HCT116 (cell line): ENCODE results near the gene PIK3CD. TPM values are rescaled to one million over a fixed set of nuclear protein-coding genes. Genes with fewer than 3 reads are reported as not detected.

ENCODE experiments used
- ATAC-seq: fragments of 200-7000 bp; cut with Tn5 transposase; 2 replicates; pipeline ENCODE4 v1.9.1; 2020; ENCODE audit warnings: mild to moderate bottlenecking, moderate library complexity
- BruUV-seq: library from RNA; stranded (reverse); fragments of 400-500 nt; replicated peaks from 2 replicates; lab custom pipeline; 2021; lab: Mats Ljungman, UMichigan
- CTCF ChIA-PET: fragments of 300-600 bp; sonication (Branson Sonifier 250); formaldehyde crosslinking; loops from one replicate; lab custom pipeline; 2021; ENCODE audit warnings: antibody characterized with exemption; lab: Charles Lee
- POLR2A ChIA-PET: fragments of 300-600, 350-600 bp; sonication (Branson Sonifier 250); formaldehyde crosslinking; loops from one replicate; lab custom pipeline; 2021; ENCODE audit warnings: antibody characterized with exemption; lab: Charles Lee
- RAD21 ChIA-PET, 2 experiments: fragments of 300-600 bp; sonication (Branson Sonifier 250); formaldehyde crosslinking; loops; one replicate each; lab custom pipeline; 2023; ENCODE audit warnings: low total read pairs in 2 of 2; ENCODE audit not compliant: uncharacterized antibody in 2 of 2, unreplicated experiment in 2 of 2, low non-redundant PET in 1 of 2; lab: Charles Lee
- DNase-seq: peaks from one replicate; pipeline ENCODE4 v3.0.0-alpha.2; 2010; ENCODE audit warnings: low read depth, low spot score
- H2AFZ ChIP-seq: fragments of 200-600 bp; shearing (Covaris generic), sonication (generic); 2 replicates; pipeline ENCODE4 v1.6.1; 2017; ENCODE audit warnings: low read depth, mixed run types, mixed read lengths, antibody characterized with exemption, low read length; ENCODE audit not compliant: poor library complexity, severe bottlenecking
- H3K27ac ChIP-seq: 2 replicates; pipeline ENCODE4 v1.5.1; 2012; ENCODE audit warnings: low read depth, low read length
- H3K27me3 ChIP-seq: fragments of 200-600 bp; sonication (generic); 2 replicates; pipeline ENCODE4 v1.6.1; 2016; ENCODE audit warnings: mixed run types, low read length, mixed read lengths; ENCODE audit not compliant: insufficient read depth
- H3K36me3 ChIP-seq, 2 experiments: fragments of 200-500 bp in 1 of 2; fragments of 200-600 bp in 1 of 2; sonication (Bioruptor generic) in 1 of 2; sonication (generic) in 1 of 2; 2 replicates each; pipeline versions ENCODE4 v1.5.1 to v1.6.1; 2014 to 2016; ENCODE audit warnings: low read length in 2 of 2, inconsistent platforms in 1 of 2, mixed read lengths in 1 of 2, mixed run types in 1 of 2; ENCODE audit not compliant: insufficient read depth in 2 of 2, control insufficient read depth in 1 of 2
- H3K4me1 ChIP-seq, 2 experiments: fragments of 200-600 bp in 1 of 2; sonication (generic) in 1 of 2; 2 replicates each; pipeline versions ENCODE4 v1.5.1 to v1.6.1; 2012 to 2017; ENCODE audit warnings: low read length in 2 of 2, inconsistent platforms in 1 of 2, mild to moderate bottlenecking in 1 of 2, mixed read lengths in 1 of 2, mixed run types in 1 of 2, moderate library complexity in 1 of 2; ENCODE audit not compliant: insufficient read depth in 2 of 2, control insufficient read depth in 1 of 2
- H3K4me2 ChIP-seq: fragments of 200-600 bp; sonication (generic); 2 replicates; pipeline ENCODE4 v1.6.1; 2017; ENCODE audit warnings: mixed run types, low read length, mixed read lengths
- H3K4me3 ChIP-seq, 2 experiments: fragments of 200-600 bp in 1 of 2; sonication (generic) in 1 of 2; replicated peaks in 1 of 2; 2 replicates each; pipeline ENCODE4 v1.5.1; 2011 to 2016; ENCODE audit warnings: low read length in 2 of 2, control low read depth in 1 of 2, low read depth in 1 of 2, mild to moderate bottlenecking in 1 of 2, mixed read lengths in 1 of 2, mixed run types in 1 of 2
- H3K79me2 ChIP-seq: fragments of 200-600 bp; sonication (generic); 2 replicates; pipeline ENCODE4 v1.6.1; 2017; ENCODE audit warnings: mild to moderate bottlenecking, mixed run types, low read length, moderate library complexity, mixed read lengths; ENCODE audit not compliant: insufficient read depth
- H3K9ac ChIP-seq: fragments of 200-600 bp; sonication (generic); 2 replicates; pipeline ENCODE4 v1.6.1; 2016; ENCODE audit warnings: low read length, mixed read lengths
- H3K9me2 ChIP-seq: fragments of 200-600 bp; sonication (generic), shearing (Covaris generic); 2 replicates; pipeline ENCODE4 v1.6.1; 2017; ENCODE audit warnings: mixed run types, mild to moderate bottlenecking, moderate library complexity; ENCODE audit not compliant: insufficient read depth
- H3K9me3 ChIP-seq, 2 experiments: fragments of 200-500 bp in 1 of 2; fragments of 200-600 bp in 1 of 2; sonication (Bioruptor generic) in 1 of 2; sonication (generic) in 1 of 2; 2 replicates each; pipeline ENCODE4 v1.6.1; 2014 to 2017; ENCODE audit warnings: low read length in 2 of 2, mixed read lengths in 2 of 2, inconsistent platforms in 1 of 2, low read depth in 1 of 2, mild to moderate bottlenecking in 1 of 2, mixed run types in 1 of 2, moderate library complexity in 1 of 2; ENCODE audit not compliant: control insufficient read depth in 1 of 2, insufficient read depth in 1 of 2
- H4K20me1 ChIP-seq: fragments of 200-600 bp; sonication (generic), shearing (Covaris generic); 2 replicates; pipeline ENCODE4 v1.6.1; 2017; ENCODE audit warnings: mixed run types, mild to moderate bottlenecking, moderate library complexity; ENCODE audit not compliant: insufficient read depth
- ATF3 ChIP-seq: IDR thresholded peaks from 2 replicates; pipeline ENCODE4 v1.6.1; 2012
- CBX3 ChIP-seq: IDR thresholded peaks from 2 replicates; pipeline ENCODE4 v1.6.1; 2012; ENCODE audit warnings: low read depth
- CEBPB ChIP-seq: IDR thresholded peaks from 2 replicates; pipeline ENCODE4 v1.6.1; 2012; ENCODE audit warnings: low read depth
- CTCF ChIP-seq, 3 experiments: fragments of 200-600 bp in 1 of 3; sonication (generic) in 1 of 3; IDR thresholded peaks in 2 of 3; conservative IDR thresholded peaks in 1 of 3; 2 replicates each; pipeline ENCODE4 v1.5.1; 2012 to 2017; ENCODE audit warnings: low read depth in 2 of 3, low read length in 2 of 3, antibody characterized with exemption in 1 of 3, borderline replicate concordance in 1 of 3, control low read depth in 1 of 3, mild to moderate bottlenecking in 1 of 3, mixed read lengths in 1 of 3, mixed run types in 1 of 3, moderate library complexity in 1 of 3; ENCODE audit not compliant: insufficient read depth in 1 of 3
- EGR1 ChIP-seq: IDR thresholded peaks from 2 replicates; pipeline ENCODE4 v1.6.1; 2012; ENCODE audit warnings: low read depth
- EZH2 ChIP-seq: fragments of 200-600 bp; sonication (generic); IDR thresholded peaks from 2 replicates; pipeline ENCODE4 v1.6.1; 2017; ENCODE audit warnings: antibody characterized with exemption, mixed run types
- EZH2phosphoT487 ChIP-seq: fragments of 200-600 bp; IDR thresholded peaks from 2 replicates; pipeline ENCODE4 v1.6.1; 2018; ENCODE audit warnings: antibody characterized with exemption, borderline replicate concordance
- JUND ChIP-seq: IDR thresholded peaks from 2 replicates; pipeline ENCODE4 v1.6.1; 2012
- MAX ChIP-seq: IDR thresholded peaks from 2 replicates; pipeline ENCODE4 v1.6.1; 2012
- POLR2A ChIP-seq: IDR thresholded peaks from 2 replicates; pipeline ENCODE4 v1.7.0; 2011; ENCODE audit warnings: borderline replicate concordance; ENCODE audit not compliant: insufficient read depth, insufficient read length; ENCODE audit errors: extremely low read depth
- POLR2AphosphoS5 ChIP-seq: IDR thresholded peaks from 2 replicates; pipeline ENCODE4 v1.6.1; 2011; ENCODE audit warnings: mild to moderate bottlenecking, low read depth, low read length, moderate library complexity
- RAD21 ChIP-seq: IDR thresholded peaks from 2 replicates; pipeline ENCODE4 v1.6.1; 2012; ENCODE audit warnings: low read depth, mild to moderate bottlenecking
- SIN3A ChIP-seq: IDR thresholded peaks from 2 replicates; pipeline ENCODE4 v1.6.1; 2012; ENCODE audit warnings: low read depth
- SP1 ChIP-seq: IDR thresholded peaks from 2 replicates; pipeline ENCODE4 v1.6.1; 2012; ENCODE audit warnings: low read depth
- SRF ChIP-seq: IDR thresholded peaks from 2 replicates; pipeline ENCODE4 v1.6.1; 2012; ENCODE audit warnings: low read depth
- TCF7L2 ChIP-seq: IDR thresholded peaks from 2 replicates; pipeline ENCODE4 v1.7.0; 2011; ENCODE audit warnings: borderline replicate concordance, inconsistent platforms; ENCODE audit not compliant: insufficient read depth, insufficient read length; ENCODE audit errors: extremely low read depth
- ZFX ChIP-seq: fragments of 450-650 bp; IDR thresholded peaks from 2 replicates; pipeline ENCODE4 v1.6.1; 2017
- ZNF274 ChIP-seq: fragments of 200-500 bp; sonication (Bioruptor generic); IDR thresholded peaks from 2 replicates; pipeline ENCODE4 v1.6.1; 2014; ENCODE audit warnings: mild to moderate bottlenecking, low read depth, low read length, inconsistent platforms
- intact Hi-C: fragments of 100-400 bp; cut with micrococcal nuclease; formaldehyde crosslinking; loops from 2 replicates; pipeline ENCODE4 v1.10.0; 2022
- total RNA-seq: library from RNA; stranded (reverse); gene quantifications from one replicate; pipeline ENCODE4 v1.2.1, GENCODE V29; 2021; ENCODE audit not compliant: unreplicated experiment

Gene PIK3CD
- total RNA-seq, 1 experiment from 2014 or later = 9.2 TPM

GRCh38 chr1:9774712-9775679 lies 123.5 kb downstream of the PIK3CD start:
- H3K9me2 ChIP-seq = no peaks in the 10 kb centered on the region
- no peak overlapping the region for H3K27ac ChIP-seq
- ChIA-PET POLR2A (no interaction called here), CTCF (no interaction called here), RAD21 (no interaction called here)
- H3K36me3 ChIP-seq = peaks cover 2 to 4% of the 10 kb centered on the region in 2 experiments; a peak in 2 of 4 replicates
- 0 out of 2 replicates have a peak, but pooled peaks cover 6% of the 10 kb centered on the region for H4K20me1 ChIP-seq
- no peak for ATAC-seq
- H3K9me3 ChIP-seq = no peaks in the 10 kb centered on the region
- no peak overlapping the region for H3K4me3 ChIP-seq
- no peak for TF ChIP-seq ZNF274
- TF ChIP-seq SIN3A = no peak
- no peak for TF ChIP-seq CEBPB
- TF ChIP-seq EGR1 = no peak
- TF ChIP-seq SP1 = no peak
- no peak for DNase-seq
- H2AFZ ChIP-seq = no peak overlapping the region
- intact Hi-C loops = no loop called here
- BruUV-seq = no TSS peak
- H3K79me2 ChIP-seq = peaks cover 43% of the 10 kb centered on the region
- no peak overlapping the region for H3K9ac ChIP-seq
- H3K4me2 ChIP-seq = no peak overlapping the region
- peaks cover 0 to 5% of the 10 kb centered on the region in 2 experiments; a peak in 1 of 4 replicates for H3K4me1 ChIP-seq
- no peaks in the 10 kb centered on the region for H3K27me3 ChIP-seq

GRCh38 chr1:9776685-9777084 lies 125.2 kb downstream of the PIK3CD start:
- ATAC-seq (no peak), DNase-seq (no peak)
- Histone ChIP-seq H3K9me2 (no peaks in the 10 kb centered on the region), H3K9me3 (no peaks in the 10 kb centered on the region), H3K4me2 (no peak overlapping the region), H3K4me1 (peaks cover 0 to 5% of the 10 kb centered on the region in 2 experiments; a peak in 3 of 4 replicates), H3K4me3 (no peak overlapping the region), H3K27me3 (no peaks in the 10 kb centered on the region), H4K20me1 (peaks cover 7% of the 10 kb centered on the region; the same call in 1 of the 2 replicates), H3K27ac (no peak overlapping the region), H3K9ac (no peak overlapping the region), H2AFZ (no peak overlapping the region), H3K36me3 (peaks cover under 1 to 4% of the 10 kb centered on the region in 2 experiments; a peak in 1 of 4 replicates), H3K79me2 (peaks cover 59% of the 10 kb centered on the region)
- ChIA-PET POLR2A (no interaction called here), CTCF (no interaction called here), RAD21 (no interaction called here)
- BruUV-seq = no TSS peak
- intact Hi-C loops = no loop called here
- TF ChIP-seq TCF7L2 (no peak), ATF3 (no peak), CEBPB (no peak), RAD21 (no peak), EZH2phosphoT487 (no peak), POLR2A (no peak), EZH2 (no peak), POLR2AphosphoS5 (no peak), CBX3 (no peak), ZFX (no peak), JUND (no peak), MAX (no peak), EGR1 (no peak), SRF (no peak), CTCF (IDR thresholded peaks at IDR 0.05 in 2 of 3, conservative IDR thresholded peaks at IDR 0.05 in 1 of 3; ENCODE audit: borderline replicate concordance in 1 of 3, insufficient read depth in 1 of 3, low read depth in 2 of 3, low read length in 2 of 3) (no peak)
